GM21381 (cell line): ENCODE measurements around the gene CHID1.

Experiments
- ATAC-seq: cut with Tn5 transposase; IDR thresholded peaks from one replicate; pipeline ENCODE4 v1.9.1; 2021; ENCODE audit warnings: mild to moderate bottlenecking, moderate library complexity; ENCODE audit not compliant: unreplicated experiment

Gene CHID1

DNA sequence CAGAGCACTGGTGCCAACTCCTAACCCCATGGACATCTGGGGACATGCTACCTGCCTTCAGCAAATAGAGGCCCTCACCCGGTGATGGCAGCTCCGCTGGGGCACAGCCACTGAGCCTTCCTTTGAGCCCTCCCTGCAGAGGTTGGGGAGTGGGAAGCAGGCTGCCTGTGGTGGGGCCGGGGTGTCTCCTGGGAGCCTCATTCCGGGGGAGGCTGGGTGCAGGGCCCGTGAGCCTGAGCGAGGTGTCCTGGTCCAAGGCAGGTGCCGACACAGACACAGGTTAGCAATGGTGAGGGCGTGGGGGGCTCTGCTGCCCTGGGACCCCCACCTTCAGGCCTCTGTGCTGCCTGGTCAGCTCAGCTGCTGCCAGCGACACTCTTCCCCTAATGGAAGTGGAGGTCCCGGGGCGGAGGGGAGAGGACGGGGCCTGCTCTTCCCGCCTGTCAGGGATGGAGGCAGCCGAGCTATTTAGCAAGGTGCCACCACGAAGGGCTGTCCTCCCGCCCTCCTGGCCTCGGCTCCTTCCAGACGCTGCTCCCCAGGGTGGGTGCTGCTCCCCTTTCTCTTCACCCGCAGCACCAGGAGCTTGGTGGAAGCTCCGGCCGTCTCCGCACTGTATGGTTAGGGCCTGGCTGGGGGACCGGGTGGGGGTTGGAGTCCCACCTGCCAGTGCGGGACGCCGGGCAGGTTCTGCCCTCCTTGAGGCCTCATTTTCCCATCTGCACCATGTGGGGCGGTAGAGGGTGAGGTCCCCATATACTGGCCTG, 56.7 kb downstream of the CHID1 start:
- ATAC-seq: no peak

DNA sequence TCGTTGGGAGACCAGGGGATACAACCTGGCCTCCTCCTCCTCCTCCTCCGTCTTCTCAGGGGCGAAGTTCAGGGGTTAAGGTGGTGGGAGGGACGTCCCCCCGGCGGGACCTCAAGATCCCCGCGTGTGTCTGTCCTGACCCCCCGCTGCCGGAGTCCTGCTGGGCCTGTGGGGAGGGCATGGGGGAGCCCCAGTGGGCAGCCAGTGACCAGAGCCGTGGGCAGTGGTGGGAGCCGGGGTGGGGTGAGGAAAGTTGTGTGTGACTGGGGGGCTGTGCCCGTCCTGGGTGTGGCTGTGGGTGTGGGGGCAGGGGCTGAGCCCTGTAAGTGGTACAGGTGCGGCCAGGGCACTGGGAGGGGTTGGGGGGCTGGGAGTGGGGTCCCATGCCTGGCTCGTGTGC, 57.8 kb downstream of the CHID1 start:
- no peak for ATAC-seq

DNA sequence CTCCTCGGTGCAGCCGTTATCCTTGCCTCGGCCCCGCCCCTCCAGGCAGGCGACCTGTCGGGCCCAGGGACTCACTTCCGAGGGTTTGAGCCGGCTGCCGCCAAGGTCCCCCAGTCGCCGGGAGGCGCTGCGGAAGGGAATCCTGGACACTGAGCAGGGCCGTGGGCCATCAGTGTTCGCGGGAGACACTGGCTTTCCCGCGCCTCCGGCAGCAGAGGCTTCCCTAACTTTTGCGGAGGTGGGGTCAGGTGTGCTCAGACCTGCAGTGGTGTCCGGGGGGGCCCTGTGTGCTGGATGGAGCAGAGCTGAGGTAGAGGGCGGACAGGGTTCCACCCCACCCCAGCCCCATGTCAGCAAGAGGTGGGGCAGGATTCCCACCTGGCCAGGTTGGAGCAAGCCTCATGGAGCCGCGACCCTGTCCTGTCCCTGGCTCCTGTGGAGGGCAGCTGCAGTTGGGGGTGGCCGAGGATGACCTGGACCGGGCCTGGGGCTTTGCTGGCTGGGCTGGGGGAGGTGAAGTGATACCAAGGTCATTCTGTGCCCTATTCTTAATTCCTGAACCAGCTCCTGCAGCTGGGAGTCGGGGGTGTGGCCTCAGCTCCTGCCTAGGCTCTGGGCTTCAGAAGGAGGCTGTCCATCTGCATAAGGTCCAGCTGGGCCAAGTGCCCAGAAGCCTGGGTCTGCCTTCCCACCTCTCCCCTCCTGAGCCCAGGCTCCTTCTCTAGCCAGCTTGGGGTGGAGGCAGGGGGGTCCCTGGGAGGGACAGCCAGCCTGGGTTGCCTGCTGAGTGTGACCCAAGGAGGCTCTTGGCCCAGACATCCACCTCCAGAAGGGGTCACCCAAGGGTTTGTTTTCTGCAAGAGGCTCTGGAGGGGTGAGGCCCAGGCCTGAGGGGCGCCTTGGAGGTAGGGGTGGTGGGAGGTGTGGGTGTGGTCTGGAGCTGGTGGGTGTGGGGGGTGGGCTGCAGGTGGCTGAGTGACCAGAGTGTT, 59.5 kb downstream of the CHID1 start:
- no peak for ATAC-seq

DNA sequence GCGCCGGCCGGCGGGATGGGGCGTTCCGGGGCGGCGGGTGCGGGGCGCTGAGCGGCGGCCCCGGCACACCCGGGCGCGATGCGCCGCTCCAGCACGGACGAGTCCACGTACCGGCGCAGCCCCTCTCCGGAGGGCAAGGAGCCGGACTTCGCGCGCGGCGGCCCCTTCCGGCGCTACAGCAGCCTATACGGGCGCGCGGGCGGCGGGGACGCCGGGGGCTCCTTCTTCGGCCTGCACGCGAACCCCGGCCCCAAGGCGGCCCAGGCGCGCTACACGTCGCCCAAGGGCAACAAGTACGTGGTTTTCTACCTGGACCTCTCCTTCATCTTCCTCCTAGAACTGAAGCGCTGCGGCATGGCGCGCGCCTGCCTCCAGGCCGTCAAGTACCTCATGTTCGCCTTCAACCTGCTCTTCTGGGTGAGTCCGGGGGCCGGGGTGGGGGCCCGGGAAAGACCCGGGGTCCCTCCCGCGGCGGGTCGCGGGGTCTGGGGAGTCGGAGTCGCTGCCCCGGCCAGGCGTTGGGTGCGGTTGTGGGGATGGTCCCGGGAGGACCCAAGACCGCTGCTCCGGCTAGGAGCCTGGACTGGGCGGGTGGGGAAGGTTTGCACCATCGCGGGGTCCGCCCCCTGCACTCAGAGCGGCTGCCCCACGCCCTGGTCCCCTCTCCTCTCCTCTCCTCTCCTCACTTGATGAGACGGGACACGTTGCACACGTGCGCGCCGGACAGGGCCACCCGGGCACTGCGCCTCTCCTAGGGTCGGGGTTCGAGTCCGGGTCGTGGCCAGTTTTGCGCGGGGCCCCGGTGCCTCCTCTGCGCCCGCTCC, 60.4 kb downstream of the CHID1 start:
- no peak for ATAC-seq

GRCh38 chr11:849104-849824, 61.3 kb downstream of the CHID1 start:
- ATAC-seq: no peak

DNA sequence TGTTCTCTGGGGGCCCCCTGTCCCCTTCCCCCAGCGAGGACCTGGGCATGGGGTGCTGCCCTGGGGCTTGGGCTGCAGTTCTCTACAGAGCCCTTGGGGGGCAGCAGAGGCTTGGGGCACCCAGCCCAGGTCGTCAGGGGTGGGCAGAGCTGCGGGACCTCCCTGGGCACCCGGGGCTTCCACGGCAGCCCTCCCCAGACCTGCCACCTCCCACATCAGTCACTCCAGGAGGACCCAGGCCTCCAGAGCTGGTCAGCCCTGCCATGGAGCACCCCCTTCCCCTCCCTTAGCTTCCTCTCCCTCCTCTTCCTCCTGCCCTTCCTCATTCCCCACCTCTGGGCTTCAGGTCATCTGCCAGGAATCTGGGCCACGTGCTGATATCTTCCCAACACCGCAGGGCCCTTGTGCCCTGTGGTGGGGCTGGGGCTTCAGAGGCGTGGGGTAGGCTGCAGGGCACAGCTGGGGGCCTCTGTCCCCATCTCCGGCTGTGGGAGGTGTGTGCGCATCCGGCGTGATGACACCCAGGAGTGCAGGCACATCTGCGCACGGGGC, 62.2 kb downstream of the CHID1 start:
- no peak for ATAC-seq

GRCh38 chr11:847876-848275, 62.7 kb downstream of the CHID1 start:
- no peak for ATAC-seq

DNA sequence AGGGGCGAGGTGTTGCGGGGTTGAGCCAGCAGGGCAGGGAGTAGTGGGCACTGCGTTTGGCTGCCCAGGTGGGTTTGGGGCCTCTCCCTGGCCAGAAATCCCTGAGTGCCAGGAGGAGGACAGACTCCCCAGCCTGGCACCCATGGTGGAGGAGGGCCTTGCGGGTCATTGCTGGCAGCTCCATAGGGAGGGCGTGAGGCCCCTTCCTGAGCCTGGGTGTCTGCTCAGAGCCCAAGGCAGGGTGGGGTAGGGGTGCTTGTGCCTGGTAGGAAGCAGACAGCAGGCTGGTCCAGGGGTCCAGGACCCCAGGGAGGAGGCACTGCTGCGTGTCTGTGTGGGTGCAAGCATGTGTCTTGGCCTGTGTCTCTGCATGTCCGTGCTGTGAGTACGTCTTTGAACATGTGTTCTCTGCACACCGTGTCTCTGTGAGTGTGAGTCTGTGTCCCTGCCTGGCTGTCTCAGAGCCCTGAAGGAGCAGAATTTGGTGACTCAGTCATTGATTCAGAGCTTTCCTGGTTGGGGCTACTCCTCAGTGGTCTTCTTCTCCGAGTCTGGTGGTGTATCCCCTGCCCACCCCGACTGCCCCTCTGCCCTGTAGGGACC, 64.0 kb downstream of the CHID1 start:
- ATAC-seq: no peak

DNA sequence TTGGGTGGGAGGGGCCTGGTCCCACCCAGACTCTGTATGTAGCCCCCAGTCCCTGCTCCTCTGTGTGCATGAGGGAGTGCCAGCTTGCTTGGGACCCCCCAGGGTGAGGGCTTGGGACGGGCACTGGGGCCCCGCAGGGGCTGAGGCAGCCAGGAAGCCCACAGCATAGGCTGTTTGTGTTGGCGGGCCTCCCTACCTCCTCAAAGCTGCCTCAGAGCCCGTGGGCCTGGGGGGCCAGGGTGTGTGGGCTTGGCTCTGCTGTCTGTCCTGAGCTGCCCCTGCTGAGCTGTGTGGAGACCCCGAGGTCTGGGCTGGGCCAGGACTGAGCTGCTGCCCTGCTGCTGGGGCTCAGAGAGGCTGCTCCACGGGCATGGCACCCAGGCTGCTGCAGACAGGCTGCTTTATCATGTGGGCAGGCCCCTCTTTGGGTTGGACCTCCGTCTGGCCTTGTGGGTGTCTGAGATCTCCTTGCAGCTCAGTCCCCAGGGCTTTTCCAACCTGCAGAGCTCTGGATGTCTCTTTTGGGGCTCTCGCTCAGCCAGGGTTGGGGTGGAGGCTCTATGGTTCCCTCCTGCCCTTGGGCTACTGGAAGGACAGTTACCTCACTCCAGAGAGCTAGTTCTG, 64.6 kb downstream of the CHID1 start:
- no peak for ATAC-seq

DNA sequence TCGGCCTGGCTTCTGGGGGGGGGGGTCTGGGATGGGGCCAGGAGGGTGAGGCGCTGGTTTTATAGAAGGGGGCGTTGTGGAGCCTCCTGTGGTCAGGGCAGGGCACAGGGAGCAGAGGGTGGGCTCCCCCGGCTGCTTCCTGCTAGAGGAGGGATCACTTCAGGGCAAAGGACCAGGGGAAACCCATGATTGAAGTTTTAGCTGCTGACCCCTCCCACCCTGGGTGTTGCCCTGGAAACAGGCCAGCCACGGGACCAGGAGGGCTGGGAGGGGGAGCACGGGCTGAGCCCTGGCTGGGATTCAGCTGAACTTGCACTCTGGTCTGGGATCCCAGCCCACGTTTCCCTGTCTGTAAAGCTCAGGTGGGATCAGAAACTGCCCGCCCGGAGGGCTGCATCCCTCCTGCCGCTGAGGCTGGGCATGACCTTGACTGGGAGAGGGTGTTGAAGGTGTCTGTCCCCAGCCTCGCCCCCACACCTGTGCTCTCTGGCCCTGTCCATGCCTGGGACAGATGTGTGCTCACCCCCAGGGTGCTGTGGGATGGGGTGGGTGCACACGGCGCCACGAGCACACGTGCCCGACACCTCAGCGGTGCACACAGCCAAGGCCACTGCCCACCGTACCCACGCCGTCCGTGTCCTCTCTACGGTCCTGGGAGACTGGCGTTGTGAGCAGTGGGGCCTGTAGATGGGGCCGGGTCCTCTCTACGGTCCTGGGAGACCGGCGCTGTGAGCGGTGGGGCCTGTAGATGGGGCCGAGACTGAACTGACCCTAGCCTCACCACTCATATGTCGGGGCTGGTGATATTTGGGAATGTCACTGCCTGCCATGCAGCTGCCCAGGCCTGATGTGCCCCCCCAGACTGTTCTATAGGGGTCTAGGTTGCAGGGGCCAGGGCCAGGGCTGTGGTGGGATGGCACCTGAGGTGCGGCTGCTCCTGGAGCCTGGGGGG, 65.6 kb downstream of the CHID1 start:
- ATAC-seq: no peak

DNA sequence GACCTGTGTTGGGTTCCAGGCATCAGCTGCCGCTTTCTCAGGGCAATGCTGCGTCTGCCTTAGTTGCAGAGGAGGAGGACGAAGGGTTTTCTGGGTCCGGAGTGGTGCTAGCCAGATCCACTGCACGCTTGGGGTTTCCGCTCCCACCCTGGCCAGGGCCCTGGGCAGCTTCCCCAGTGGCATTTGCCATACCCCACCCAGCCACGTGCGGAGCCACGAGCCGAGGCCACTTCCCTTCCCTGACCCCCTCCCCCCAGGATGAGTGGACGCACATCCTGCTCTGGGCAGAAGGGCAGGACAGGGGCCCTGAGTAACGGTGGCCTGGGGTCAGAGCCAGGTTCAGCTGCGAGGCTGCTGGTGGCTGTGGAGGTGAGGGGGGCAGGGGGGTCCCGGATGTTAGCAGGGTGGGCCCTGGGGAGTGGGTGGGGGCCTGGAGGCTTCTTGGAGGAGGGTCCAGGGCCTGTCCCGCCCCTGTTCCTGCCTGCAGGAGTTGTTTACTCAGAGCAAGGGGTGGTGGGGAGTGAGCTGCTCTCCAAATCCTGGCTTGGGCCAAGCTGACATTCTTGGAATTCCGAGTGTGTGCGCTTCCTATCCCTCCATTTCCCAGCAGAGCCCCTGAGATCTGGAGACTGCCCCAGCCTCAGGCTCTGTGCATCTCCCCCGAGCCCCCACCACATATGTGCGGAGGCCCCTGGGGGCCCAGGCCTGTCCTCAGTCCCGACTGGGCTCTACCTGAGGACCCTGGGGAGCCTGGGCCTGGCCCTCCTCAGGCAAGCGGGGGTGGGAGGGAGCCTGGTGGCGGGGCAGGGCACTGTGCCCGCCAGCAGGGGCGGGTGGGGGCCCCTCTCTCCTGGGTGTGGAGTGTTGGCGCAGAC, 66.6 kb downstream of the CHID1 start:
- no peak for ATAC-seq

DNA sequence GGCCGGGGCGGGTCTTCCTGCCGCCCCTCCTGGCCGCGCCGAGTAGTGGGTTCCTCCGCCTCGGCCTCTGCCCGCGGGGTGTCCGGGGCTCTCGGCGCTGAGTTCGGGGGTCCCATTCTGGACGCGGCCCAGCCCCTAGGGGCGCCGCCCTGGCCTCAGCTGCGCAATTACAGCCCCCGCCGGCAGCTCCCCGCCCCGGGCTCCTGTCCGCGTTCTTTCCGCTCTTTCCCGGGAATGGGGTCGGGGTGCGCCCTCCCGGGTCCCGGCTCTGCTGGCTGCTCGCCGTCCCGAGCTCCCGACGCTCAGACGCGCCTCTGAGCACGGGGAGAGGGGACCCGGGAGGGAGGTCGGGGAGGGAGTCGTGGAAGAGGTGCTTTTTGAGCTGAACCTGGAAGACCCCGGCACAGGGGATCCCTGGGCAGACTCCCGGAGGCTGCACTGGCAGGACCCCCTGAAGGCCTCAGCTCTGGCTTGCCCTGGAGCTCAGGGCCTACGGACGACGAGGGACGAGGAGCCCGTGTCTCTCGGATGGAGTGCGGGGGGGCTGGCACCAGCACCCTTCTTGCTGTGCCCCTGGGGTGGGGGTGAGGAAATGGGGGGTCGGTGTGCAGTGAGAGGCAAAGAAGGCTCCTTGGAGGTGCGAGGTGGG, 67.4 kb downstream of the CHID1 start:
- ATAC-seq: peak; percentile 6

DNA sequence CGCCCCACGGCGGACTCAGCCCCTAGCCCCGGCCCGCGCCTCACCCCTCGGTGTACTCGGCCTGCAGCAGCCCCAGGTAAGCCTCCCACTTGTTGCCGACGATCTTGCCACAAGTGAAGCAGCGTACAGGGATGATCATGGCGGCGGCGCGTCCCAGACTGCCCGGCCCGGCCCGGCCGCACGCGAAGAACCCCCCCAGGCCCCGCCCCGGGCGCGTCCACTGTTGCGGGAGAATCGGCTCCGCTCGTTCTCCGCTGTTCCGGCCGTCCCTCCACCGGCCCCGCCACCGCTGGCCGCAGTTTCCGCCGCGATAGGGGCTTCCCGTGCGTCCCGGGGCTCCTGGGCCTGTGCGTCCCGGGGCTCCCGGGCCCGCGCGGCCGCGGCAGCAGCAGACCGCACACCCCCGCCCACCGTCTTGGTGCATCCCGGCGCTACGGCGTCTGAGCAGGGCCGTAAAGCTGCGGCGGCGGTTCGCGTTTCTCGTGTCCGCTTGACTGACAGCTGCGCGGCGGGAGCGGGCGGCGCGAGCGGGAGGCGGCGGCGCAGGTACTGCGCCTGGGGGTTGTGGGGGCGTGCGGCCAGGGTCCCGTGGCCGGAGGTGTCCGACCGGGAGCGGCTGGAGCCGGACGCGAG, 68.1 kb downstream of the CHID1 start, which contains the start of the genes POLR2L and TSPAN4:
TSS of gene POLR2L (minus strand) at position 160 of the 633 bp plus-strand sequence. CDS start at position 139, 21 bp downstream.
TSS of gene TSPAN4 (plus strand) at position 483 of the 633 bp plus-strand sequence. CDS start 7,453 bp downstream, outside the sequence.
- peak; percentile 71 for ATAC-seq

- ATAC-seq: no peak
Measured at GRCh38 chr11:841981-842369, 68.6 kb downstream of the CHID1 start.

- no peak for ATAC-seq
Measured at GRCh38 chr11:839875-840617, 70.6 kb downstream of the CHID1 start.
